Lower lobe of right lung (tissue), 2 donors: Measurements from ENCODE around the gene TMEM17. TPM values are rescaled to one million over a fixed set of nuclear protein-coding genes. Genes with fewer than 3 reads are reported as not detected.

ENCODE experiments used
- ATAC-seq, 2 donors: fragments of 200-7000 bp; cut with Tn5 transposase; one replicate each; pipeline ENCODE4 v1.9.1; 2020 to 2022; ENCODE audit warnings: mild to moderate bottlenecking in 2 of 2, moderate library complexity in 2 of 2
- DNase-seq: peaks from one replicate; pipeline ENCODE4 v3.0.0-alpha.2; 2020
- H3K27ac ChIP-seq: fragments of 200-600 bp; one replicate; pipeline ENCODE4 v1.8.0; 2022
- H3K27me3 ChIP-seq: fragments of 200-600 bp; one replicate; pipeline ENCODE4 v1.8.0; 2022; ENCODE audit warnings: low read depth
- H3K36me3 ChIP-seq: fragments of 200-600 bp; one replicate; pipeline ENCODE4 v1.8.0; 2022; ENCODE audit warnings: mild to moderate bottlenecking
- H3K4me1 ChIP-seq: fragments of 200-600 bp; one replicate; pipeline ENCODE4 v1.8.0; 2022
- H3K4me3 ChIP-seq: fragments of 200-600 bp; one replicate; pipeline ENCODE4 v1.8.0; 2022; ENCODE audit warnings: mild to moderate bottlenecking
- H3K9me3 ChIP-seq: fragments of 200-600 bp; one replicate; pipeline ENCODE4 v1.8.0; 2022
- intact Hi-C: fragments of 100-400 bp; cut with DNase I; formaldehyde crosslinking; loops from one replicate; pipeline ENCODE4 v1.11.0; 2022
- total RNA-seq: library from RNA; stranded (reverse); fragmentation: NEBNext Ultra II Directional; extraction: Animal tissue kit (Norgen Biotek cat#: 25700); gene quantifications from one replicate; pipeline ENCODE4 v1.2.1, GENCODE V29; 2021
- TF ChIP-seq, protein P1 (sequence below): fragments of 200-600 bp; IDR thresholded peaks from one replicate; pipeline ENCODE4 v1.8.0; 2022; ENCODE audit warnings: antibody characterized with exemption, mild to moderate bottlenecking
- donor health status: DM: no; HTN: yes; CAD: no; lungs with severe emphysema.

The TMEM17 gene
- total RNA-seq, 1 donor from 2014 or later, result 1.8 TPM

DNA sequence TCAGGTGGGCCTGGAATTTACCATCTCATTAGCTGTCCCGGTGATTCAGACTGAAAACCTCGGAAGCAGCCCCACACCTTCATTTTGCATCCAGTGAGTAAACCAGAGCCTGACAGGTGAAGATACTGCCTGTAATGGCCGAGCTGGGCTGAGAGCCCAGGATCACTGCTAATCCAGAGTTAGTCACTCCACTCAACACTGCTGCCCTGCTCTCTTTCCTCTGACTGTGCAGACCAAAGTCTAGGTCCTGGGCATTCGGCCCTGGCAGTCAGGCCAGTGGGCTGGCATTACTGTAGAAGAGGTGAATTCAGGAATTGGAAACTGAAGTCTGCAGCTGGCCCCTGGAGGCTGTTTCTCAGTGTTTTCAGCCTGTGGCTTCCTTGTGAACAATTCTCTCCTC is 44.3 kb downstream of the TMEM17 start:
- peaks cover 6% of the 10 kb centered on the region for H3K4me1 ChIP-seq
- no peaks in the 10 kb centered on the region for H3K9me3 ChIP-seq
- ATAC-seq, result no peak
- DNase-seq, result no peak
- intact Hi-C loops, result no loop called here
- TF ChIP-seq, protein P1, sequence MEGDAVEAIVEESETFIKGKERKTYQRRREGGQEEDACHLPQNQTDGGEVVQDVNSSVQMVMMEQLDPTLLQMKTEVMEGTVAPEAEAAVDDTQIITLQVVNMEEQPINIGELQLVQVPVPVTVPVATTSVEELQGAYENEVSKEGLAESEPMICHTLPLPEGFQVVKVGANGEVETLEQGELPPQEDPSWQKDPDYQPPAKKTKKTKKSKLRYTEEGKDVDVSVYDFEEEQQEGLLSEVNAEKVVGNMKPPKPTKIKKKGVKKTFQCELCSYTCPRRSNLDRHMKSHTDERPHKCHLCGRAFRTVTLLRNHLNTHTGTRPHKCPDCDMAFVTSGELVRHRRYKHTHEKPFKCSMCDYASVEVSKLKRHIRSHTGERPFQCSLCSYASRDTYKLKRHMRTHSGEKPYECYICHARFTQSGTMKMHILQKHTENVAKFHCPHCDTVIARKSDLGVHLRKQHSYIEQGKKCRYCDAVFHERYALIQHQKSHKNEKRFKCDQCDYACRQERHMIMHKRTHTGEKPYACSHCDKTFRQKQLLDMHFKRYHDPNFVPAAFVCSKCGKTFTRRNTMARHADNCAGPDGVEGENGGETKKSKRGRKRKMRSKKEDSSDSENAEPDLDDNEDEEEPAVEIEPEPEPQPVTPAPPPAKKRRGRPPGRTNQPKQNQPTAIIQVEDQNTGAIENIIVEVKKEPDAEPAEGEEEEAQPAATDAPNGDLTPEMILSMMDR, result no peak
- no peak overlapping the region for H3K27ac ChIP-seq
- H3K36me3 ChIP-seq, result no peaks in the 10 kb centered on the region
- H3K4me3 ChIP-seq, result no peak overlapping the region
- H3K27me3 ChIP-seq, result no peaks in the 10 kb centered on the region

DNA sequence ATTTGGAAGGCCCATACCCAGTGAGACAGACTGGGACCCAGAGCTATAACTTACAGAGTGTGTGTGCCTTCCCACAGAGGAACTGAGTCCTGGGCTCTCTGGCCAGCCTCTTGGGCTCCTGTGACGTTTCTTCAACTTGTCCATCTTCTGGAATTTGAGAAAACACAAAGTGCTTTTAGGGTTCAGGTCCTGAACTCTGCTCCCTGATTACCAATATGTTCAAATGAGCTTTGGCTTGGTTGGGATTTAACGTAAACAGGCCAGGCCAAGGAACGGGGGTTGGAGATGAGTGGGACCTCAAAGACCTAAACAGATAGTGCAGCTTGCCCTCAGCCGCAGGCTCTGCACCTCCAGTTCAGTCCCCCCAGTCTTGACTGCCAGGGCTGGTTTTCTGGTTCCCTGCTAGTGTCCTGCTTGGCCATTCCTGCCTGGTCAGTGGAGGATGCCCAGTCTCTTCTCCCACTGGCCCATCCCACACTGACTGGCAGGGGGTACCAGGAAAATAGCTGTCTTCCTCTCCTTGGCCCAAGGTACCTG is 44.9 kb downstream of the TMEM17 start:
- Histone ChIP-seq H3K36me3 (no peaks in the 10 kb centered on the region), H3K9me3 (no peaks in the 10 kb centered on the region), H3K27me3 (no peaks in the 10 kb centered on the region), H3K4me3 (no peak overlapping the region), H3K27ac (no peak overlapping the region), H3K4me1 (no peaks in the 10 kb centered on the region)
- ATAC-seq (no peak), DNase-seq (no peak)
- intact Hi-C loops, result no loop called here
- TF ChIP-seq, protein P1, result no peak

DNA sequence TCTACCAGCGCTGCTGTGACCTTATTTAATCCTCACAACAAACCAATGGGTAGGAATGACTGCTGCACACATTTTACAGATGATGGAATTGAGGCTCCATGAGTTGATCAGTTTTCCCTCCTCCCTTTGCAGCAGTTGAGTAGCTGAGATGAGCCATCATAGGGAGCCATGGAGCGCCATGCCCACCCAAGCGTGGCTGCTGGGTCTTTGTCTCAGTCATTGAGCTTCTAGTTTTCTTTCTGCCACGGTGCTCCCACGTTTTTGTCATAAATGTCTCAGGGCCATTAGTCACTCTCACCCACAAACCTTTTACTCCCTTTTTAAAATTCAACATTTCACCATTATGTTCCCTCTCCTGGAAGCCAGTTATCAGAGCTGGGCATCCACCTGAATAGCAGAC is 45.8 kb downstream of the TMEM17 start:
- no peak overlapping the region for H3K4me3 ChIP-seq
- H3K9me3 ChIP-seq, result no peaks in the 10 kb centered on the region
- no peaks in the 10 kb centered on the region for H3K27me3 ChIP-seq
- intact Hi-C loops, result no loop called here
- ATAC-seq, result no peak
- no peaks in the 10 kb centered on the region for H3K4me1 ChIP-seq
- H3K27ac ChIP-seq, result no peak overlapping the region
- no peaks in the 10 kb centered on the region for H3K36me3 ChIP-seq
- no peak for DNase-seq
- TF ChIP-seq, protein P1, result no peak

DNA sequence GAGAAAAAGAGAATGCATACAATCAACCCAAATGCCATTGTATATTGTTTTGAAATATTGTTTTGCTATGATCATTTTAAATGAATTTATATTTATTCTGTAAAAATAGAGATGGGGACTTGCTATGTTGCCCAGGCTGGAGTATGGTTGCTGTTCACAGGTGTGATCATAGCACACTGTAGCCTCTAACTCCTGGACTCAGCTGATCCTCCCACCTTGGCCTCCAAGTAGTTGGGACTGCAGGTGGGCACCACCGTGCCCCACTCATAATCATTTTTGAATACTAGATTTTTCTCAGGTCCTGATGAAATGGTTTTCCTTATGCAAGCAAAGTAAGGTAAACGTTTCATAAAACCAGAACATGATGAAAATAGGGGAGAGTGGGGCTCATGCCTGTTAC is 46.3 kb downstream of the TMEM17 start:
- Histone ChIP-seq H3K4me3 (no peak overlapping the region), H3K9me3 (no peaks in the 10 kb centered on the region), H3K27ac (no peak overlapping the region), H3K36me3 (no peaks in the 10 kb centered on the region), H3K27me3 (no peaks in the 10 kb centered on the region), H3K4me1 (no peaks in the 10 kb centered on the region)
- TF ChIP-seq, protein P1, result no peak
- intact Hi-C loops, result no loop called here
- ATAC-seq, result no peak
- no peak for DNase-seq

DNA sequence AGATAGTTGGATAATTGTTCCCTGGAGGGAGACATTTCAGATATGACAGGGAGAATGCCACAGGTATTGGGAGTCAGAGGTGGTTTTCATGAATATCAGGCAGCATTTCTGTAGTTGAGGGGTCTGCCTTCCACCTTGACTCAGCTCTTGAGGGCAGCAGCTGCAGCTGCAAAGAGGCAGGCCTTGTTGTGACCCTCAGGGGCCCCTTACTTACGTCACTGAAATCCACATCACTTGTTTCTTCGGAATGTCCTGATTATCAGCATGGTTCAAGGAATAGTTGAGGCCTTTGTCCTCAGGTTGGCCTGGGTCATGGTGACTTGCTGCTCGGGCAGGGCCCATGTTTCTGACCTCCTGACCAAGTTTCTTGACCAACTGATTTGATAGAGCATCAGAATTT is 46.9 kb downstream of the TMEM17 start:
- no peak for DNase-seq
- TF ChIP-seq, protein P1, result no peak
- Histone ChIP-seq H3K9me3 (no peaks in the 10 kb centered on the region), H3K4me1 (no peaks in the 10 kb centered on the region), H3K27ac (no peak overlapping the region), H3K4me3 (no peak overlapping the region), H3K36me3 (no peaks in the 10 kb centered on the region), H3K27me3 (no peaks in the 10 kb centered on the region)
- ATAC-seq, result no peak
- intact Hi-C loops, result no loop called here

DNA sequence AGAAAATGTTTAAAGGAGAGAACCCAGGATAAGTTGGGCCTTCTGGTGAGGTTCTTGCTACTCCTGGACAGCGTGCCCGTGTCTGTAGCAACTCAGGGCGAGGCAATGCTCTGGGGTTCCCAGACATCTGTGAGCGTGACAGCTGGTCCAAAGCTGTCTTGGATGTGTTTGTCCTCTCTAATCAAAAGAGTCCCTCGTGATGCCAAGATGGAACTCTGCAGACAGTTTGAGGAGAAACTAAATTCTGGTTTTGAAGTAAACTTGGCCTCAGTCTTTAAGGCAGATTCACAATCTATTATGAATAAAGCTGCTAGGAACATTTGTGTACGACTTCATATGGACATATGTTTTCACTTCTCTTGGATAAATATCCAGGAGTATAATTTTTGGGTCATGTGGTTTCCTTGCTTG is 47.3 kb downstream of the TMEM17 start:
- H3K9me3 ChIP-seq, result no peaks in the 10 kb centered on the region
- no peaks in the 10 kb centered on the region for H3K4me1 ChIP-seq
- no peaks in the 10 kb centered on the region for H3K36me3 ChIP-seq
- DNase-seq, result no peak
- H3K4me3 ChIP-seq, result no peak overlapping the region
- intact Hi-C loops, result no loop called here
- no peak overlapping the region for H3K27ac ChIP-seq
- TF ChIP-seq, protein P1, result no peak
- ATAC-seq, result peak in 1 of 2 donors; percentile 17
- no peaks in the 10 kb centered on the region for H3K27me3 ChIP-seq
